PC-3 (cell line): ENCODE data around the gene PRDX6. TPM values are rescaled to one million over a fixed set of nuclear protein-coding genes. Genes with fewer than 3 reads are reported as not detected.
"Not testable (repeated sequence)": the region's sequence is repeated elsewhere in the genome, so short reads cannot be mapped to it uniquely, and the experiment has no call there.

ENCODE experiments used
- ATAC-seq: fragments of 200-7000 bp; cut with Tn5 transposase; 2 replicates; pipeline ENCODE4 v1.9.1; 2020; ENCODE audit warnings: mild to moderate bottlenecking, moderate library complexity
- BruUV-seq: library from RNA; stranded (reverse); fragments of 400-500 nt; replicated peaks from 2 replicates; lab custom pipeline; 2021; lab: Mats Ljungman, UMichigan
- CTCF ChIA-PET: fragments of 300-600 bp; sonication (Branson Sonifier 250); formaldehyde crosslinking; loops from one replicate; lab custom pipeline; 2022; ENCODE audit warnings: antibody characterized with exemption; lab: Charles Lee
- POLR2A ChIA-PET: fragments of 300-600 bp; sonication (Branson Sonifier 250); formaldehyde crosslinking; loops from one replicate; lab custom pipeline; 2022; ENCODE audit warnings: antibody characterized with exemption; ENCODE audit not compliant: unreplicated experiment; lab: Charles Lee
- DNase-seq: peaks from one replicate; pipeline ENCODE4 v3.0.0-alpha.2; 2015
- H2AFZ ChIP-seq: fragments of 300-600 bp; sonication (generic); 2 replicates; pipeline ENCODE4 v1.6.0; 2016; ENCODE audit warnings: antibody characterized with exemption, low read length
- H3F3A ChIP-seq: fragments of 300-600 bp; sonication (generic); one replicate; pipeline ENCODE4 v1.6.0; 2017; ENCODE audit warnings: antibody characterized with exemption, low read length, control low read depth, mild to moderate bottlenecking; ENCODE audit not compliant: unreplicated experiment
- H3K27ac ChIP-seq: fragments of 300-600 bp; sonication (generic); 2 replicates; pipeline ENCODE4 v1.5.1; 2016; ENCODE audit warnings: mild to moderate bottlenecking, low read length
- H3K27me3 ChIP-seq: fragments of 300-600 bp; sonication (generic); 2 replicates; pipeline ENCODE4 v1.6.1; 2016; ENCODE audit warnings: low read length, mixed read lengths
- H3K36me3 ChIP-seq: fragments of 300-600 bp; sonication (generic); 2 replicates; pipeline ENCODE4 v1.6.1; 2016; ENCODE audit warnings: low read depth, mixed run types, low read length, mixed read lengths
- H3K4me1 ChIP-seq: fragments of 300-600 bp; sonication (generic); 2 replicates; pipeline ENCODE4 v1.5.1; 2016; ENCODE audit warnings: low read length; ENCODE audit not compliant: insufficient read depth
- H3K4me2 ChIP-seq: fragments of 300-600 bp; sonication (generic); 2 replicates; pipeline ENCODE4 v1.6.0; 2016; ENCODE audit warnings: low read length
- H3K4me3 ChIP-seq: fragments of 300-600 bp; sonication (generic); 2 replicates; pipeline ENCODE4 v1.5.1; 2016; ENCODE audit warnings: mild to moderate bottlenecking, low read length, mixed read lengths
- H3K79me2 ChIP-seq: fragments of 300-600 bp; sonication (generic); 2 replicates; pipeline ENCODE4 v1.6.1; 2017; ENCODE audit warnings: low read length, mixed read lengths
- H3K9ac ChIP-seq: fragments of 300-600 bp; sonication (generic); 2 replicates; pipeline ENCODE4 v1.6.0; 2016; ENCODE audit warnings: mild to moderate bottlenecking, low read length
- H3K9me2 ChIP-seq: fragments of 300-600 bp; sonication (generic); replicated peaks from 2 replicates; pipeline ENCODE4 v1.6.1; 2016; ENCODE audit warnings: mixed run types, low read length, mixed read lengths
- H3K9me3 ChIP-seq: fragments of 300-600 bp; sonication (generic); 2 replicates; pipeline ENCODE4 v1.6.1; 2016; ENCODE audit warnings: low read length, mixed read lengths
- H4K20me1 ChIP-seq: fragments of 300-600 bp; sonication (generic); 2 replicates; pipeline ENCODE4 v1.6.1; 2016; ENCODE audit warnings: low read length, mixed read lengths
- EZH2 ChIP-seq: fragments of 300-600 bp; sonication (generic); IDR thresholded peaks from one replicate; pipeline ENCODE4 v1.6.1; 2017; ENCODE audit warnings: antibody characterized with exemption, mild to moderate bottlenecking, low read length; ENCODE audit not compliant: unreplicated experiment
- EZH2phosphoT487 ChIP-seq: fragments of 300-600 bp; sonication (generic); IDR thresholded peaks from 2 replicates; pipeline ENCODE4 v1.6.1; 2018; ENCODE audit warnings: mild to moderate bottlenecking, antibody characterized with exemption, low read length, borderline replicate concordance
- intact Hi-C: fragments of 100-400 bp; cut with micrococcal nuclease; formaldehyde crosslinking; loops from 2 replicates; pipeline ENCODE4 v1.9.0; 2023
- total RNA-seq: library from RNA; depleted of rRNA; stranded (reverse); fragments of >200 nt; gene quantifications from 2 replicates; pipeline ENCODE4 v1.2.3, GENCODE V29; 2014
- TF ChIP-seq, protein P1 (sequence below): fragments of 300-600 bp; sonication (generic); conservative IDR thresholded peaks from 2 replicates; pipeline ENCODE4 v1.5.1; 2017; ENCODE audit warnings: antibody characterized with exemption, low read depth, mild to moderate bottlenecking, low read length

Gene PRDX6
- total RNA-seq, 1 experiment from 2014 or later, result 829 TPM

DNA sequence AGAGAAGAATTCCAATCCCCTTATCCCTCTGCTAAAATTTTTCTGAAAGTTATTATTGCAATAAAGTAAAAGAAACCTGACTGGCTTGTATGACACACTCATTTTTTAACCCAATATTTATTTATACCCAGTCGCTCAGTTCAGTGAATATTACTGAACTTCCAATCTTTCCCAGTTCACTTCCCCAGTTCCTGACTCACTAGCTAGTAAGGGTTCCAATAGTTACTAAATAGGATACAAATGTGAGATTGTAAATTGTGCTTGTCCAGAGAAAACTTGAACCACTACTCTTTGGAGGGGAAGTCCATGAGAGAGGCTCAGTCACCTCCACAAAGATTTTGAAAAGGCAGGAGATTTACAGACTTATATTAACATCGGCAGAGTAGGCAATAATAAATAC is 31.4 kb downstream of the PRDX6 start:
- Histone ChIP-seq H3K27me3 (no peaks in the 10 kb centered on the region), H3K9ac (peak overlapping the region; percentile 59), H3F3A (peaks cover 17% of the 10 kb centered on the region), H3K9me3 (no peaks in the 10 kb centered on the region), H3K36me3 (no peaks in the 10 kb centered on the region), H3K4me3 (peak overlapping the region; percentile 10; the same call in 1 of the 2 replicates), H2AFZ (peak overlapping the region; percentile 8), H3K4me2 (peak overlapping the region; percentile 78), H3K4me1 (peaks cover 37% of the 10 kb centered on the region), H3K27ac (peak overlapping the region; percentile 83), H3K79me2 (no peaks in the 10 kb centered on the region), H3K9me2 (no peaks in the 10 kb centered on the region), H4K20me1 (no peaks in the 10 kb centered on the region)
- DNase-seq (peak; percentile 96), ATAC-seq (peak; percentile 7)
- no TSS peak for BruUV-seq
- POLR2A ChIA-PET, result interaction anchor here (0.5 to 0.8 kb wide), 3 partner anchors 12 to 182 kb away, joined by 4 to 6 read pairs (median 6); no protein-coding TSS in a partner anchor
- CTCF ChIA-PET, result interaction anchor here (1.5 kb wide), 1 partner anchor 35 kb away, joined by 4 read pairs; no protein-coding TSS in a partner anchor
- intact Hi-C loops, result loop anchor here (1.0 kb wide), 3 partner anchors 46 to 207 kb away; no protein-coding TSS in a partner anchor
- no peak for TF ChIP-seq EZH2
- TF ChIP-seq, protein P1, sequence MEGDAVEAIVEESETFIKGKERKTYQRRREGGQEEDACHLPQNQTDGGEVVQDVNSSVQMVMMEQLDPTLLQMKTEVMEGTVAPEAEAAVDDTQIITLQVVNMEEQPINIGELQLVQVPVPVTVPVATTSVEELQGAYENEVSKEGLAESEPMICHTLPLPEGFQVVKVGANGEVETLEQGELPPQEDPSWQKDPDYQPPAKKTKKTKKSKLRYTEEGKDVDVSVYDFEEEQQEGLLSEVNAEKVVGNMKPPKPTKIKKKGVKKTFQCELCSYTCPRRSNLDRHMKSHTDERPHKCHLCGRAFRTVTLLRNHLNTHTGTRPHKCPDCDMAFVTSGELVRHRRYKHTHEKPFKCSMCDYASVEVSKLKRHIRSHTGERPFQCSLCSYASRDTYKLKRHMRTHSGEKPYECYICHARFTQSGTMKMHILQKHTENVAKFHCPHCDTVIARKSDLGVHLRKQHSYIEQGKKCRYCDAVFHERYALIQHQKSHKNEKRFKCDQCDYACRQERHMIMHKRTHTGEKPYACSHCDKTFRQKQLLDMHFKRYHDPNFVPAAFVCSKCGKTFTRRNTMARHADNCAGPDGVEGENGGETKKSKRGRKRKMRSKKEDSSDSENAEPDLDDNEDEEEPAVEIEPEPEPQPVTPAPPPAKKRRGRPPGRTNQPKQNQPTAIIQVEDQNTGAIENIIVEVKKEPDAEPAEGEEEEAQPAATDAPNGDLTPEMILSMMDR, result no peak
- TF ChIP-seq EZH2phosphoT487, result no peak

DNA sequence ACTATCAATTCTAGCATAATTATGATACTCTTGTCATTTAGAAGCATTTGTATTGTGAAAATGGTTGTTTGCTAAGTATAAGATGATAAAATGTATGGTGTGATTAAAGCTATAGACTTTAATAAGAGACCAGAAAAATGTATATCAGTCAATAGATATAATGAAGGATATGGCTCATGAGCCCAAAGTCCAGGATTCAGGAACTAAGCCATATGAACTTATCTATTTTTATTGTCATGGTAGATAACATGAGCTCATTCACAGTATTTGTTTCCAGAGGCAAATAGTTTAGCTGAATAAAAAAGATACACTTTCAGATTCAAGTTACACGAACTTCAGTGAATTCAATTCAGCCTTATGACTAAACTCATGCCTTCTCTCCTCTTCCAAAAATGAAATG is 32.7 kb downstream of the PRDX6 start:
- H3K4me3 ChIP-seq, result no peak overlapping the region
- H3K27me3 ChIP-seq, result no peaks in the 10 kb centered on the region
- no peaks in the 10 kb centered on the region for H3K9me2 ChIP-seq
- H2AFZ ChIP-seq, result no peak overlapping the region
- TF ChIP-seq, protein P1, result no peak
- no peak for TF ChIP-seq EZH2phosphoT487
- no peak for TF ChIP-seq EZH2
- no peak overlapping the region for H3K4me2 ChIP-seq
- peaks cover 17% of the 10 kb centered on the region for H3F3A ChIP-seq
- no peak overlapping the region for H3K9ac ChIP-seq
- intact Hi-C loops, result no loop called here
- no peaks in the 10 kb centered on the region for H4K20me1 ChIP-seq
- H3K9me3 ChIP-seq, result no peaks in the 10 kb centered on the region
- DNase-seq (no peak), ATAC-seq (no peak)
- no peaks in the 10 kb centered on the region for H3K79me2 ChIP-seq
- no peak overlapping the region for H3K27ac ChIP-seq
- POLR2A ChIA-PET, result interaction anchor here (1.8 kb wide), 1 partner anchor 33 kb away, joined by 4 read pairs; the partner anchor contains the start of gene PRDX6
- BruUV-seq, result no TSS peak
- CTCF ChIA-PET, result interaction anchor here (0.6 kb wide), 1 partner anchor 179 kb away, joined by 3 read pairs; no protein-coding TSS in a partner anchor
- H3K4me1 ChIP-seq, result peaks cover 37% of the 10 kb centered on the region
- no peaks in the 10 kb centered on the region for H3K36me3 ChIP-seq

DNA sequence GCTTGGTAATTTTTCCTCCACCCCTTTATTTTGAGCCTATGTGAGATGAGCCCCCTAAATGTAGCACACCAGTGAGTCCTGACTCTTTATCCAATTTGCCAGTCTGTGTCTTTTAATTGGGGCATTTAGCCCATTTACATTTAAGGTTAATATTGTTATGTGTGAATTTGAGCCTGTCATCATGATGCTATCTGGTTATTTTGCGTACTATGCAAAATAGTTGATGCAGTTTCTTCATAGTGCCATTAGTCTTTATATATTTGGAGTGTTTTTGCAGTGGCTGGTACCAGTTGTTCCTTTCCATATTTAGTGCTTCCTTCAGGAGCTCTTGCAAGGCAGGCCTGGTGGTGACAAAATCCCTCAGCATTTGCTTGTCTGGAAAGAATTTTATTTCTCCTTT is 37.4 kb downstream of the PRDX6 start:
- H3K9me3 ChIP-seq, H3K27ac ChIP-seq, H3K79me2 ChIP-seq, H3F3A ChIP-seq, intact Hi-C loops, H3K36me3 ChIP-seq, DNase-seq, CTCF ChIA-PET, POLR2A ChIA-PET, H3K4me3 ChIP-seq, H3K27me3 ChIP-seq, ATAC-seq, H4K20me1 ChIP-seq, BruUV-seq, H3K4me2 ChIP-seq, H3K4me1 ChIP-seq, H2AFZ ChIP-seq, H3K9ac ChIP-seq, H3K9me2 ChIP-seq: not testable (repeated sequence)
